ENCODE measurements around the gene SFXN5. TPM values are rescaled to one million over a fixed set of nuclear protein-coding genes. Genes with fewer than 3 reads are reported as not detected.

The SFXN5 gene
- total and polyA plus RNA-seq, 2 of the 8 experiments (the other 6 are each of a cell fraction or from before 2014, with no cell fraction given), result 29.3 to 33.1 TPM

- Histone ChIP-seq H4K8ac (ENCODE audit: extremely low read depth, insufficient read depth, low read length) (no peak overlapping the region), H3K4me2 (ENCODE audit: insufficient read depth in 1 of 2, low read depth in 2 of 2, low read length in 2 of 2) (no peak overlapping the region), H2BK20ac (ENCODE audit: low read length) (no peak overlapping the region), H2AK5ac (ENCODE audit: low read depth, low read length) (no peak overlapping the region), H4K91ac (replicated peaks; ENCODE audit: insufficient read length, low read length) (no peak overlapping the region), H3K79me2 (ENCODE audit: control insufficient read depth in 1 of 2, insufficient read depth in 2 of 2, low read length in 2 of 2) (no peaks in the 10 kb centered on the region), H3K18ac (ENCODE audit: extremely low read depth, low read length) (no peak overlapping the region), H4K20me1 (replicated peaks in 1 of 2; ENCODE audit: control insufficient read depth in 1 of 2, insufficient read depth in 2 of 2, low read length in 2 of 2) (no peaks in the 10 kb centered on the region), H3K79me1 (ENCODE audit: low read depth, low read length) (no peaks in the 10 kb centered on the region), H4K5ac (ENCODE audit: insufficient read length, low read depth, low read length) (no peak overlapping the region), H2BK5ac (ENCODE audit: low read depth, low read length) (no peak overlapping the region), H2BK12ac (ENCODE audit: low read depth, low read length) (no peak overlapping the region), H3K23me2 (ENCODE audit: low read depth, low read length) (no peaks in the 10 kb centered on the region), H2AFZ (ENCODE audit: low read length) (no peak overlapping the region), H3K9me3 (ENCODE audit: insufficient read depth in 2 of 2, low read depth in 1 of 2, low read length in 1 of 2) (no peaks in the 10 kb centered on the region), H3K14ac (ENCODE audit: insufficient read length) (no peak overlapping the region), H3K27me3 (replicated peaks in 1 of 4; ENCODE audit: control insufficient read depth in 3 of 4, extremely low read depth in 1 of 4, insufficient read depth in 3 of 4, low read length in 3 of 4) (no peaks in the 10 kb centered on the region), H3K23ac (ENCODE audit: insufficient read length) (no peak overlapping the region), H2BK120ac (replicated peaks; ENCODE audit: low read depth, low read length) (no peak overlapping the region), H3K4me3 (ENCODE audit: extremely low read depth in 1 of 4, insufficient read depth in 2 of 4, low read depth in 3 of 4, low read length in 4 of 4) (no peak overlapping the region), H3K56ac (replicated peaks; ENCODE audit: insufficient read length, low read depth, low read length) (no peak overlapping the region), H3K4me1 (replicated peaks in 1 of 4; ENCODE audit: control insufficient read depth in 3 of 4, insufficient read depth in 4 of 4, low read length in 3 of 4) (no peaks in the 10 kb centered on the region; a peak in 1 of 7 replicates), H3K9ac (replicated peaks in 1 of 4; ENCODE audit: extremely low read depth in 1 of 4, low read depth in 3 of 4, low read length in 3 of 4) (no peak overlapping the region), H3K4ac (replicated peaks; ENCODE audit: insufficient read length, low read depth, low read length) (no peak overlapping the region), H3K36me3 (ENCODE audit: control insufficient read depth in 2 of 4, insufficient read depth in 4 of 4, low read length in 3 of 4) (no peaks in the 10 kb centered on the region), H2BK15ac (ENCODE audit: low read length) (no peak overlapping the region), H3K27ac (ENCODE audit: low read depth, low read length) (no peak overlapping the region)
- ChIA-PET CTCF (ENCODE audit: partially characterized antibody) (interaction anchor here (1.3 to 3.9 kb wide), 3 partner anchors 11 to 110 kb away, joined by 5 to 21 read pairs (median 20); no protein-coding TSS in a partner anchor), POLR2A (ENCODE audit: partially characterized antibody) (no interaction called here)
- WGBS, 2 experiments (ENCODE audit: extremely low coverage in 1 of 2, insufficient coverage in 1 of 2, insufficient read length in 1 of 2, insufficient replicate concordance in 2 of 2, low coverage in 1 of 2, low lambda C conversion rate in 2 of 2, missing lambda C conversion rate in 1 of 2), result 91% methylated on average over 7 of the region's 8 CpGs; no CpG with 5 or more reads in 1 of the 2 experiments
- DNase-seq (ENCODE audit: low read depth in 1 of 2, low spot score in 2 of 2), result peak in 1 of 2 experiments; percentile 20
- FAIRE-seq, result no peak
- TF ChIP-seq SP1 (IDR thresholded peaks at IDR 0.05; ENCODE audit: low read depth, low read length), result no peak
- TF ChIP-seq KDM5A (IDR thresholded peaks at IDR 0.05; ENCODE audit: low read length), result no peak
- TF ChIP-seq ASH2L (IDR thresholded peaks at IDR 0.05; ENCODE audit: low read length), result no peak
- no peak for TF ChIP-seq SUZ12 (IDR thresholded peaks at IDR 0.05; ENCODE audit: low read length)
- no peak for TF ChIP-seq PHF8 (conservative IDR thresholded peaks at IDR 0.05; ENCODE audit: low read depth, low read length)
- TF ChIP-seq TAF7 (optimal IDR thresholded peaks at IDR 0.05; ENCODE audit: borderline replicate concordance, low read depth, low read length), result no peak
- no peak for TF ChIP-seq POU5F1 (IDR thresholded peaks at IDR 0.05; ENCODE audit: low read depth, low read length)
- no peak for TF ChIP-seq CEBPB (IDR thresholded peaks at IDR 0.05; ENCODE audit: low read depth, low read length)
- no peak for TF ChIP-seq EZH2 (IDR thresholded peaks at IDR 0.05; ENCODE audit: low read depth, low read length, severe bottlenecking)
- TF ChIP-seq SP2 (IDR thresholded peaks at IDR 0.05; ENCODE audit: low read length), result no peak
- no peak for TF ChIP-seq RBBP5 (IDR thresholded peaks at IDR 0.05; ENCODE audit: borderline replicate concordance, low read depth, low read length)
- TF ChIP-seq CTBP2 (IDR thresholded peaks at IDR 0.05; ENCODE audit: borderline replicate concordance, insufficient read depth, insufficient read length, low read length), result no peak
- no peak for TF ChIP-seq BACH1 (IDR thresholded peaks at IDR 0.05; ENCODE audit: low read length)
- TF ChIP-seq CREB1 (IDR thresholded peaks at IDR 0.05), result no peak
- TF ChIP-seq CBX5 (IDR thresholded peaks at IDR 0.05; ENCODE audit: low read depth, low read length), result no peak
- no peak for TF ChIP-seq GTF2F1 (IDR thresholded peaks at IDR 0.05; ENCODE audit: borderline replicate concordance, low read depth, low read length)
Observed at GRCh38 chr2:73003027-73003426, 68.5 kb downstream of the SFXN5 start.
